GM12891 (cell line): ENCODE results near the gene HBM.
"Not testable (repeated sequence)": the region's sequence is repeated elsewhere in the genome, so short reads cannot be mapped to it uniquely, and the experiment has no call there.

ENCODE experiments used
- POLR2A ChIP-seq: IDR thresholded peaks from 2 replicates; pipeline ENCODE4 v1.6.1; 2011; ENCODE audit warnings: low read depth, low read length, control low read depth
- POLR2AphosphoS5 ChIP-seq: IDR thresholded peaks from 2 replicates; pipeline ENCODE4 v1.6.1; 2011; ENCODE audit warnings: low read depth, low read length, control low read depth

GRCh38 chr16:173211-173854 is 7.6 kb downstream of the HBM start:
- not testable (repeated sequence) for TF ChIP-seq POLR2A, POLR2AphosphoS5
